GM12873 (cell line): ENCODE data around the gene ATL3.

Experiments
- TF ChIP-seq, protein P1 (sequence below): IDR thresholded peaks from 2 replicates; pipeline ENCODE4 v1.5.1; 2012; ENCODE audit warnings: low read depth, mild to moderate bottlenecking, moderate library complexity, low read length, control low read depth; ENCODE audit not compliant: insufficient read depth; ENCODE audit errors: missing control alignments

Gene ATL3

DNA sequence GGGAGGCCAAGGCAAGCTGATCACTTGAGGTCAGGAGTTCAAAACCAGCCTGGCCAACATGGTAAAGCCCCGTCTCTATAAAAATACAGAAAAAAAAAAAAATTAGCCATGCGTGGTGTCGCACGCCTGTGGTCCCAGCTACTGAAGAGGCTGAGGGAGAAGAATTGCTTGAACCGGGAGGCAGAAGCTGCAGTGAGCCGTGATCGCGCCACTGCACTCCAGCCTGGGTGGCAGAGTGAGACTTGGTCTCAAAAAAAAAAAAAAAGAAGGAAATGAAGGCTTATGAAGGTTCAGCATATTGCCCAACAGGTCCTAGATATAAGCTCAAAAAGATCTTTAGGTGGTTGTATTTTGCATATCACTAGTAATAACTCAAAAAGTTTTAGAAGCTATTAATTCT is 10.2 kb downstream of the ATL3 start:
- TF ChIP-seq, protein P1, sequence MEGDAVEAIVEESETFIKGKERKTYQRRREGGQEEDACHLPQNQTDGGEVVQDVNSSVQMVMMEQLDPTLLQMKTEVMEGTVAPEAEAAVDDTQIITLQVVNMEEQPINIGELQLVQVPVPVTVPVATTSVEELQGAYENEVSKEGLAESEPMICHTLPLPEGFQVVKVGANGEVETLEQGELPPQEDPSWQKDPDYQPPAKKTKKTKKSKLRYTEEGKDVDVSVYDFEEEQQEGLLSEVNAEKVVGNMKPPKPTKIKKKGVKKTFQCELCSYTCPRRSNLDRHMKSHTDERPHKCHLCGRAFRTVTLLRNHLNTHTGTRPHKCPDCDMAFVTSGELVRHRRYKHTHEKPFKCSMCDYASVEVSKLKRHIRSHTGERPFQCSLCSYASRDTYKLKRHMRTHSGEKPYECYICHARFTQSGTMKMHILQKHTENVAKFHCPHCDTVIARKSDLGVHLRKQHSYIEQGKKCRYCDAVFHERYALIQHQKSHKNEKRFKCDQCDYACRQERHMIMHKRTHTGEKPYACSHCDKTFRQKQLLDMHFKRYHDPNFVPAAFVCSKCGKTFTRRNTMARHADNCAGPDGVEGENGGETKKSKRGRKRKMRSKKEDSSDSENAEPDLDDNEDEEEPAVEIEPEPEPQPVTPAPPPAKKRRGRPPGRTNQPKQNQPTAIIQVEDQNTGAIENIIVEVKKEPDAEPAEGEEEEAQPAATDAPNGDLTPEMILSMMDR = no peak

DNA sequence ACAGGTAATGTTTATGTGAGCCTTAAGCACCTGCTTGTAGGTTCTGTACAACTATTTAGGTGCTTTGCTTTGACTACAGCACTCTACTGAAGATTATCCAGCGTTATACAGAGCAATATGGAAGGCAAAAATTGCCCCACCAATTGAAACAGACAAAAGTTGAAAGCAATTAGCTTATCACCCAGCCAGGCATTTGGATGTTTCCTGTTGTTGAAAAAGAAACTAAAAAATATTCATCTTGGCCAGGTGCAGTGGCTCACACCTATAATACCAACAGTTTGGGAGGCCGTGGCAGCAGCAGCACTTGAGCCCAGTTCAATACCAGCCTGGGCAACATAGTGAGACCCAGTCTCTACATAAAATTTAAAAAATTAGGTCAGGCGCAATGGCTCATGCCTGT is 18.5 kb downstream of the ATL3 start:
- TF ChIP-seq, protein P1 = no peak

DNA sequence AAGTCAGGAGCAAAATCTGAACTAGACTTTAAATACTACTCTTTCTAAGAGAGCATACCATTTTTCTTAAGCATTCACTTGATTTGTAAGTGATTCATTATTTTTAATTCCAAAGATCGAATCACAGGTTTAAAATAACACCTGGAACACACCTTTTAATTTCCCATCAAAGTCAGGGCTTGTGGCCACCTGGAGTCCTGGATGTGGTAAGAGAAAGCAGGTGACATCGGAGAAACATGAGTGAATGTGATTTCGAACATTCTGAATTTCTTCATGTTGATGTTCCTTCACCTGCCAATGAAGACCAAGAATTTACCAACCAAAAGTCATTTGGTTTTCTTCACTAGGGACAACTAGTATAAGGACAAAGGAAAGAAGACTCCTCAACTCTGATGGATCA is 28.0 kb downstream of the ATL3 start:
- TF ChIP-seq, protein P1 = no peak

DNA sequence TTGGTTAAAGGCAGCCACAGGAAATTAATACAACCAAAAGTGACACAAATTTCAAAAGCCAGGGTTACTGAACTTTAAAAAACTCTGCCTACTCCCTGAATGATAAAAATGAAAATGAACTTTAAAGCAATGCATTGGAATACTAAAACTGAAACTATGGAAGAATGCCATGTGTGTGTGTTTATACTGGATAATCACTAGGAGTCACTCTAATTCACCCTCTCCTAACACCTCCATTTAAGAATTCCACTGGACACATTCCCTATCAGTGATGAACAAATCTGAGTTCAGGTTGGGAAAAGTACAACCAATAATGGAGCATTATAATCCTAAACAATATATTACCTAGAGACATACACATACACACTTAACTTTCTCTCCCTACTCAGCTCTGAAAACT is 29.4 kb downstream of the ATL3 start:
- TF ChIP-seq, protein P1 = no peak

DNA sequence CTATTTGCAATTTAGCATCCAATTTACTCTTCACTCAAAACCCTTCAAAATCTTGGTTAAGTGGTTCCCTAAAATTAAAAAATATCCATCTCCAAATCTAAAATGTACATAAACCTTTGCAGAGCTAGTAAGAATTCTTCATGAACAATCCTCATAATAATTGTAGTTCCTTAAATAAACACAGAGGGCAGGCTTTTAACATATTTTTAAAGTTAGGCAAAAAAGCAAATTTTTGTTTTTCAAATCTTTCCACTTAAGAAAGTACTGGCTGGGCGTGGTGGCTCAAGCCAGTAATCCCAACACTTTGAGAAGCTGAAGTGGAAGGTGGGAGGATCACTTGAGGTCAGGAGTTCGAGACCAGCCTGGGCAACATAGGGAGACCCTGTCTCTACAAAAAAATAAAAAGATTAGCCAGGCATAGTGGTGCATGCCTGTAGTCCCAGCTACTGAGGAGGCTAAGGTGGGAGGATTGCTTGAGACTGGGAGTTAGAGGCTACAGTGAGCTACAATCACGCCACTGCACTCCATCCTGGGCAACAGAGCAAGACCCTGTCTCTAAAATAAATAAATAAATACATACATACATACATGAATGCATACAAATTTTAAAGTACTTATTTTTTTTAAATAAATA is 31.9 kb downstream of the ATL3 start:
- TF ChIP-seq, protein P1 = peak; percentile 16

DNA sequence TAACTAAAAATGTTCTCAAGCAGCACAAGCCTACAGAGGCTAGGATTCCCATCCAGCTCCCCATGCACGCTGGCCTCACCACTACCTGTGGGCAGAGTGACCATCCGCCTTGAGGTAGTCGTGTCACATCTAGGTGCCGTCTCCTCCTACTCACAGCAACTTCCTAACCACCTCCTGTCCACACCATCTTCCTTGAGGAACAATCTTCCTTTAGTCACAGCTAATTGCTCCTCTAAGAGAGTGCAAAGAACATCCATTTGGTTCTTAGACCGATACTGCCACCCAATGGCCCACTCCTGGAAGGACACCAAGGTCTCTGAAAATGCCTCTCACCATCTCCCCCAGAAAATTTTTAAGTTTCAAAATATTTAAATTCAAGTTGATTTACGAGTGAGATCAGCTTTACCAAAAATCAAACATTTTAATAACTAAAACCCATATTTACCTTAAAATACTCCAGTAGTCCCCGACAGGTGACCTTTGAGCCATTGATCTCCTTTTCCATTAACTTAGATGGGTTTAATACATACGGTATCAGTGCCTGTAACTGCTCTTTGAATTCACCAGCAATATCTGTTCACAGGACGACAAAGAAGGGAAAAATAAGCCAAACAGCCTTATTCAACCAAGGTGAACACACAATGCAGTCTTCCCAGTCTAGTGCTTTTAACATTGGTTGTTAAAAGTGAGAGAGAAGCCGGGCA is 35.3 kb downstream of the ATL3 start:
- TF ChIP-seq, protein P1 = peak; percentile 79

DNA sequence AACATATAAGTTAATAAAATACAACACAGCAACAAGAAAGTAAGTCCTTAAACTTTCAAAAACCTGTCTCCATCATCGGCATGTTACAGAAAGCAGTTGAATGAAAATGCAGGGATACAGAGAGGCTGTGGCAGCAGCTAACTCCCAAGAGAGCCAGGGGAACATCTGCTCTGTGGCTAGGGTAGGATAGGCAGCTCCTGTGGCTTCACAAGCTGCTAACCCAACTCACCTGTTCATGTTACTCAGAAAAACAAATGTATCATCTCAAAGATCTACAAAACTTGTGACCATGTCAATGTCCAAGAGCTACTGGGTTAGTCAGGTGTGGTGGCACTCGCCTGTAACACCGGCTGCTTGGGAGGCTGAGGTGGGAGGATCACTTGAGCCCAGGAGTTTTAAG is 41.8 kb downstream of the ATL3 start:
- TF ChIP-seq, protein P1 = no peak
